RWPE2 (cell line): Measurements from ENCODE around the gene PFDN2.
A peak's percentile ranks its signal among the peaks of the same experiment; 100 is the strongest.

Source experiments
- ATAC-seq: fragments of 200-7000 bp; cut with Tn5 transposase; 3 replicates; pipeline ENCODE4 v1.9.1; 2021; ENCODE audit warnings: low read depth
- DNase-seq: peaks from one replicate; pipeline ENCODE4 v3.0.0-alpha.2; 2020; ENCODE audit warnings: low spot score
- H3K27ac ChIP-seq: fragments of 450-650 bp; 2 replicates; pipeline ENCODE4 v1.5.1; 2017; ENCODE audit warnings: mild to moderate bottlenecking; ENCODE audit not compliant: poor library complexity, severe bottlenecking
- H3K27me3 ChIP-seq: fragments of 250-450 bp; sonication (Bioruptor Pico); 2 replicates; pipeline ENCODE4 v1.5.1; 2021; ENCODE audit warnings: mild to moderate bottlenecking, moderate library complexity; ENCODE audit not compliant: insufficient read depth, poor library complexity, severe bottlenecking
- H3K36me3 ChIP-seq: fragments of 250-450 bp; sonication (Bioruptor Pico); 2 replicates; pipeline ENCODE4 v1.5.1; 2020; ENCODE audit warnings: low read depth, mild to moderate bottlenecking, moderate library complexity
- H3K4me1 ChIP-seq: fragments of 250-450 bp; sonication (Bioruptor Pico); 2 replicates; pipeline ENCODE4 v1.5.1; 2021; ENCODE audit warnings: mild to moderate bottlenecking, moderate library complexity; ENCODE audit not compliant: insufficient read depth, poor library complexity, severe bottlenecking
- H3K4me3 ChIP-seq: fragments of 250-450 bp; sonication (Bioruptor Pico); 2 replicates; pipeline ENCODE4 v1.5.1; 2021; ENCODE audit warnings: mild to moderate bottlenecking, moderate library complexity; ENCODE audit not compliant: severe bottlenecking
- H3K9me3 ChIP-seq: fragments of 250-450 bp; sonication (Bioruptor Pico); 2 replicates; pipeline ENCODE4 v1.5.1; 2021; ENCODE audit warnings: mild to moderate bottlenecking, moderate library complexity; ENCODE audit not compliant: severe bottlenecking
- TF ChIP-seq, protein P1 (sequence below): fragments of 450-650 bp; IDR thresholded peaks from one replicate; pipeline ENCODE4 v1.5.1; 2017; ENCODE audit warnings: mild to moderate bottlenecking, moderate library complexity; ENCODE audit not compliant: poor library complexity, severe bottlenecking

PFDN2 gene

DNA sequence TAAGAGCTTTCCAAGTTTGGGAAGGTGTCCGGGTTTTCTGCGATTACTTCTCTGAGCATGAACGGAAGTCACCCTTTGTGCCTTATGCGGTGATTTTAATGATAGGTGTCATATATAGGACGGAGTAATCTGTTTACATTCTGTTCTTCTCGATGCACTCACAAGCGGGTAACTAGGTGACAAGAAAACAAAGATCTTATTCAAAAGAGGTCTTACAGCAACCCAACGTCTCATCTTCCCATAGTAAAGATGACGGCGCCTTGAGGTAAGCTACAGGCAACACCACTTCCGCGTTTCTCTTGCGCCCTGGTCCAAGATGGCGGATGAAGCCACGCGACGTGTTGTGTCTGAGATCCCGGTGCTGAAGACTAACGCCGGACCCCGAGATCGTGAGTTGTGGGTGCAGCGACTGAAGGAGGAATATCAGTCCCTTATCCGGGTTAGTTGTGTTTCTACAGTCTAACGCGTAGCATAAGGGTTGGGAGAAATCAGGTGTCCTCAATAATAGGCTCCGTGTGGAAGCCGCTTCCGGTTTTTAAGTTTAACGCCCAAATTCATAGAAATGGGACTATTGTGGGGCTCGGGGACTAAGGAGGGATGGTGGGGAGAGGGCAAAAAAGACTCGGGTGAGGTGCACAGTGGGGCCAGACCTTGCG is 36.0 kb upstream of the PFDN2 start, which contains the start of gene UFC1:
TSS of gene UFC1 (plus strand) at position 297 of the 656 bp plus-strand sequence. CDS start at position 317, 20 bp downstream.
- Histone ChIP-seq H3K27me3 (no peaks in the 10 kb centered on the region), H3K4me1 (no peaks in the 10 kb centered on the region), H3K4me3 (peak within 1 kb of the TSS; percentile 64), H3K9me3 (no peaks in the 10 kb centered on the region), H3K27ac (peak within 1 kb of the TSS; percentile 86), H3K36me3 (no peaks in the 10 kb centered on the region; the same call in 1 of the 2 replicates)
- DNase-seq (peak; percentile 79), ATAC-seq (peak; percentile 94)
- TF ChIP-seq, protein P1, sequence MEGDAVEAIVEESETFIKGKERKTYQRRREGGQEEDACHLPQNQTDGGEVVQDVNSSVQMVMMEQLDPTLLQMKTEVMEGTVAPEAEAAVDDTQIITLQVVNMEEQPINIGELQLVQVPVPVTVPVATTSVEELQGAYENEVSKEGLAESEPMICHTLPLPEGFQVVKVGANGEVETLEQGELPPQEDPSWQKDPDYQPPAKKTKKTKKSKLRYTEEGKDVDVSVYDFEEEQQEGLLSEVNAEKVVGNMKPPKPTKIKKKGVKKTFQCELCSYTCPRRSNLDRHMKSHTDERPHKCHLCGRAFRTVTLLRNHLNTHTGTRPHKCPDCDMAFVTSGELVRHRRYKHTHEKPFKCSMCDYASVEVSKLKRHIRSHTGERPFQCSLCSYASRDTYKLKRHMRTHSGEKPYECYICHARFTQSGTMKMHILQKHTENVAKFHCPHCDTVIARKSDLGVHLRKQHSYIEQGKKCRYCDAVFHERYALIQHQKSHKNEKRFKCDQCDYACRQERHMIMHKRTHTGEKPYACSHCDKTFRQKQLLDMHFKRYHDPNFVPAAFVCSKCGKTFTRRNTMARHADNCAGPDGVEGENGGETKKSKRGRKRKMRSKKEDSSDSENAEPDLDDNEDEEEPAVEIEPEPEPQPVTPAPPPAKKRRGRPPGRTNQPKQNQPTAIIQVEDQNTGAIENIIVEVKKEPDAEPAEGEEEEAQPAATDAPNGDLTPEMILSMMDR = no peak

DNA sequence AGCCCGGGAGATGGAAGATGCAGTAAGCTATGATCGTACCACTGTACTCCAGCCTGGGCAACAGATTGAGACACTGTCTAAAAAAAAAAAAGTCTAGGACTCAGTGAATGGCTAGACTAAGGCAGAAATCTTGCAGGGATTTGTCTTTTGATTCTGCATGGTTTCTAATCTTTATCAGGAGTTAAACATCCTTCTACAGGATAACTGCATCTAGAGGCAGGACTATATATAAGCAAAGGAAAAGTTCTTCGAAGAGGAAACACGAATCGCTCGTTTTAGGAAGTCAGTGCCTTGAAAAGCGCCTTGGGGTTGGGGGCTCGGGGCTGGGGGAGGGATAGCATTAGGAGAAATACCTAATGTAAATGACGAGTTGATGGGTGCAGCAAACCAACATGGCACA is 35.3 kb upstream of the PFDN2 start:
- TF ChIP-seq, protein P1 = no peak
- Histone ChIP-seq H3K27ac (peak overlapping the region; percentile 86), H3K36me3 (no peaks in the 10 kb centered on the region; the same call in 1 of the 2 replicates), H3K9me3 (no peaks in the 10 kb centered on the region), H3K4me3 (peak overlapping the region; percentile 64), H3K27me3 (no peaks in the 10 kb centered on the region), H3K4me1 (no peaks in the 10 kb centered on the region)
- no peak for DNase-seq
- no peak for ATAC-seq

DNA sequence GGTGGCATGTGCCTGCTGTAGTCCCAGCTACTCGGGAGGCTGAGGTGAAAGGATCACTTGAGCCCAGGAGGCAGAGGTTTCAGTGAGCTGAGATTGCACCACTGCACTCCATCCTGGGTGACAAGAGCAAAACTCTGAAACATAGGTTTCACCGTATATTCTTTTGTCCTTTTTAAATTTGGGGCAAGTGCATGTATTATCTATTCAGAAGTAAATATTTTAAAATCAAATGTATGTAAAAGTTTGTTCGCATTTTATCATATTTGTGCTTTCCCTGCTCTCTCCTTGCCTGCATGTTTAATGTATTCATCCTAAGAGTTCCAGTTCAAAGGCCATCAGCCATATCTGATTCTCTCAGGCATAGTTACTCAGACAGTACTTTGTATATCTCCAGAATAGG is 28.0 kb upstream of the PFDN2 start:
- Histone ChIP-seq H3K4me3 (no peak overlapping the region), H3K27me3 (no peaks in the 10 kb centered on the region), H3K9me3 (no peaks in the 10 kb centered on the region), H3K27ac (no peak overlapping the region), H3K36me3 (no peaks in the 10 kb centered on the region), H3K4me1 (no peaks in the 10 kb centered on the region)
- DNase-seq (no peak), ATAC-seq (no peak)
- TF ChIP-seq, protein P1 = no peak

DNA sequence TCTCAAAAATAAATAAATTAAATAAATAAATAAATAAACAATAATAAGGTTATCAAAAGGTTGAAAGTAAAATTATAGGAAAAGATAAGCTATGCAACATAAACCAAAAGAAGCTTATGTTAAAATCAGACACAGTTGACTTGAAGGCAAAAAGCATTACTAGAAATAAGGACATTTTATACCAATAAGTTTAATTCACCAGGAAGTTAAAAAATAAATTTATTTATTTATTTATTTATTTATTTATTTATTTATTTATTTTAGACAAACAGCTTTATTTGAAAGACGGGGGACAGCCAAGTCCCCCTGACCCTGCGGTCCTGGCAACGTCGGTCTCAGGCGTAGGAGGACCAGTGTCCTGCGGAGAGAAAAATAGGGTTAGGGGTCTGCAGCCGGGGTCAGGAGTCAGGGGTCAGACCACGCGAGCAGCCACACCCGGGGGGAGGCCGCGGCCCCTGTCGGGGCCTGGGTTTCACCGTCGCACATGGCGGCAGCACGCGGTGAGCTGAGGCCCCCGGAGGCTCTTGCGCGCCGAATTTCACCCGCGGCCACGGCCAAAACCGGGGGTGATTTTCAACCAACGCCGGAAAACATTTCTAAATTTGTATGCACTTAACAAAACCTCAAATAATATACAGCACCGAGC is 23.0 kb upstream of the PFDN2 start:
- no peaks in the 10 kb centered on the region for H3K36me3 ChIP-seq
- no peak overlapping the region for H3K27ac ChIP-seq
- no peaks in the 10 kb centered on the region for H3K27me3 ChIP-seq
- no peaks in the 10 kb centered on the region for H3K9me3 ChIP-seq
- no peak for DNase-seq
- ATAC-seq = no peak
- TF ChIP-seq, protein P1 = no peak
- no peaks in the 10 kb centered on the region for H3K4me1 ChIP-seq
- H3K4me3 ChIP-seq = no peak overlapping the region

DNA sequence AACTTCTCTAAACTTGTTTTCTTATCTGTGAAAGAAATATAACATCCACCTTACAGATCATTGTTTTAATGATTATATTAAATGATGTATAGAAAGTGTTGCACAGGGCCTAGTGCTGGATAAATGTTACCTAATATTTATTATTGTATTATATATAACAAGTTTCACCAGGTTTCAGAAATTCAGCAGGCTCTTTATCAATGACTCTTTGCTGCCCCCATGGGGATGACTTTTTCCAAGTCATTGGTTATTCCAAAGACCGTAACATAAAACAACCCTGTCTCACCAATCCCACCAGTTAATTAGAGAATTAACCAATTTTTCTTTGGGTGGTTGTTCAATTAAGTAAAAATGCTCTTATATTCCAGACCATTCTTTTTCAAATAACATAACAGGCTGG is 21.9 kb upstream of the PFDN2 start:
- Histone ChIP-seq H3K9me3 (no peaks in the 10 kb centered on the region), H3K36me3 (no peaks in the 10 kb centered on the region), H3K27ac (no peak overlapping the region), H3K4me3 (no peak overlapping the region), H3K27me3 (no peaks in the 10 kb centered on the region), H3K4me1 (no peaks in the 10 kb centered on the region)
- TF ChIP-seq, protein P1 = peak; percentile 77
- ATAC-seq (peak; percentile 58; the same call in 2 of the 3 replicates), DNase-seq (no peak)
